GM21515 (cell line): ENCODE data around the gene ZDHHC18.
"Not testable (repeated sequence)": the region's sequence is repeated elsewhere in the genome, so short reads cannot be mapped to it uniquely, and the experiment has no call there.

ENCODE experiments used
- ATAC-seq: cut with Tn5 transposase; IDR thresholded peaks from one replicate; pipeline ENCODE4 v1.9.1; 2021; ENCODE audit not compliant: unreplicated experiment

ZDHHC18 gene

GRCh38 chr1:26831546-26832248 lies 5.2 kb downstream of the ZDHHC18 start:
- ATAC-seq: no peak

- no peak for ATAC-seq
Measured at GRCh38 chr1:26832249-26832960, 5.9 kb downstream of the ZDHHC18 start.

DNA sequence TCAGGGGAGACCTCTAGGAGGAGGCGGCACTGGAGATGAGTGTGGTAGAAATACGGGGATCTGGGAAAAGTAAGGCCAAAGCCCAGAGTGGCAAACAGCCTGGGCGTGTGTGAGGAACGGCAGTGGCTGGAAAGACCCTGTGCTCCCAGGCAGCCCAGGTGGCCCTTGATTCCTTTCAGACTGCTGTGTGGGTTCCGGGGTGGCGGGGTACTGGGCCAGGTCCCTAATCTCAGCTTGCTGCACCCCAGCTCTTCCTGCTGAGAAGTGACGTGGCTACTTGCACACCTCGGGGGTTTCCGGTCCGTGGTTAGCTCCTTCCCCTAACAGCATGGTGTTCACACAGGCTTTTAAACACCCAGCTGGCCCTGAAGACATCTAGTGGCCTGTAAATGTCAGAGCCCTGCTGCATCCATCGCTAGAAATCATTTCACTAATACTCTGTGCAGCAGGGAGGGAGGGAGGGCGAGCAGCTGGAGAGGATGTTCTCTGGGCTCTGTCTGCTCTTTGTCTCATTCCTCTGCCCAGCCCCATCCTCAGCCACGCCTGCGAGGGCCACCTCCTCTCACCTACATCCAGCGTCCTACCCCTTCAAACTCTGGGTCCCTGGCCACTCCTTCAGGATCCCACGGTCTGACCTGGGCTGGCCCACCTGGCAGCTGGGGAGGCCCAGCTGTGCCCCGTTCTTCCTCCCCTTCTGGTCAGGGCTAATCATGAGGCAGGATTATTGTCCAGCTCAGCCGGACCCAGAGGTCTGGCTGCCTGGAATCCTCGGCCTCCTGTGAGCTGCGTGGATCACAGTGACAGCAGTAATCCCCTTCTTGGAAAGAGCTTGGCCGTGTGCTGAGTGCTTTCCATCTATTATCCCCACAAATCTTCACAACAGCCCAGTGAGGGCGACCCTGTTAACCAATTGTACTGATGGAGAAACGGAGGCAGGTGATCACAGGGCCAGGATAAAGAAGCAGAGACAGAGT lies 7.2 kb downstream of the ZDHHC18 start:
- ATAC-seq: peak; percentile 82

- not testable (repeated sequence) for ATAC-seq
Measured at GRCh38 chr1:26837665-26838064, 11.2 kb downstream of the ZDHHC18 start.

- peak; percentile 83 for ATAC-seq
Measured at GRCh38 chr1:26838474-26839338, 12.2 kb downstream of the ZDHHC18 start.

DNA sequence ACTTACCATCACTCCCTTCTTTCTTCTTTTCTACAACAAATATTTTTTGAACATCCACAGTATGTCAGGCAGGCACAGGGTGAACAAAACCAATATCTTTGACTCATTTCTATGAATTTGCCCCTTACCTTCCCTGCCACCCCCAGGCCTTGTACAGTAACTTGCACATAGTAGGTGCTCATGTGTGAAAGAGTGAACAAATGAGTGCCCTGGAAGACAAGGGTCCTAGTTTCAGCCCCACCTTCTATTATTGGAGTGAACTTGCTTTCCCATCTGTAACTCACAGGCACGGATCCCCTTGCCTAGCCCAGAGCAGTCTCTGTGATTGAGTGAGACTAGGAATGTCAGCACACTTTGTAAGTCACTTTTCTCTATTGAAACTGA lies 12.8 kb downstream of the ZDHHC18 start:
- peak; percentile 11 for ATAC-seq

GRCh38 chr1:26839779-26840178 lies 13.3 kb downstream of the ZDHHC18 start:
- ATAC-seq: no peak

DNA sequence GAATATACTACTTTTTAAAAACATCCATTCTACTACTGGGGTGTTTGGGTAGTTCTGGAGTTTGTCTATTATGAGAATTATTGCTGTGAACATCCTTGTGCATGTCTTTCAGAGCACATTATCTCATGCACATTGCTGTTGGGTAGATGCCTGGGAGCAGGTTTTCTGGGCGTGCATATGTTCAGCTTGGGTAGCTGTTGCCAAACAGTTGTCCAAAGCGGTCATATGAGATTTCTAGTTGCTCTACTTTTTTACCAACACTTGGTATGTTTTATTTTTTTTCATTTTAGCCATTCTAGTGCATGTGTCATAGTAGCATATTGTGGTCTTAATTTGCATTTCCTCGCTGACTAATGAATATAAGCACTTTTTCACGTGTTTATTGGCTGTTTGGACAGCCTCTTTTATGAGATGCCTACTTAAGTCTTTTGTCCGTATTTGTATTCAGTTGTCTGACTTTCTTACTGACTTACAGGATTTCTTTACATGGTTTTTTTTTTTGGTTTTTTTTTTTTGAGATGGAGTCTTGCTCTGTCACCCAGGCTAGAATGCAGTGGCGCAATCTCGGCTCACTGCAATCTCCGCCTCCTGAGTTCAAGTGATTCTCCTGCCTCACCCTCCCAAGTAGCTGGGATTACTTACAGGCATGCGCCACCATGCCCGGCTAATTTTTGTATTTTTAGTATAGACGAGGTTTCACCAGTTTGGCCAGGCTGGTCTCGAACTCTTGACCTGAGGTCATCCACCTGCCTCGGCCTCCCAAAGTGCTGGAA lies 18.1 kb downstream of the ZDHHC18 start:
- ATAC-seq: no peak

DNA sequence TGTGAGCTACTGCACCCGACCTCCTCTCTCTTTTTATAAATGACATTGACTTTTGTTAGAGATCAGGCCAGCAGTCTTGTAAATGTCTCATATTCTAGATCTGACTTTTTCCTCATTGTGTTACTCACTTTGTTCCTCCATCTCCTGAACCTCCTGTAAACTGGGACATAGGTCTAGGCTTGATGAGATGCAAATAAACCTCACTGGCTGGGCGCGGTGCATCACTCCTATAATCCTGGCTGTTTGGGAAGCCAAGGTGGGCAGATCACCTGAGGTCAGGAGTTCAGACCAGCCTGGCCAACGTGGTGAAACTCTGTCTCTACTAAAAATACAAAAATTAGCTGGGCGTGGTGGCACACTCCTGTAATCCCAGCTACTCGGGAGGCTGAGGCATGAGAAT lies 21.3 kb downstream of the ZDHHC18 start:
- not testable (repeated sequence) for ATAC-seq

GRCh38 chr1:26848499-26848898 lies 22.0 kb downstream of the ZDHHC18 start:
- ATAC-seq: no peak

GRCh38 chr1:26848941-26849774 lies 22.7 kb downstream of the ZDHHC18 start:
- no peak for ATAC-seq

DNA sequence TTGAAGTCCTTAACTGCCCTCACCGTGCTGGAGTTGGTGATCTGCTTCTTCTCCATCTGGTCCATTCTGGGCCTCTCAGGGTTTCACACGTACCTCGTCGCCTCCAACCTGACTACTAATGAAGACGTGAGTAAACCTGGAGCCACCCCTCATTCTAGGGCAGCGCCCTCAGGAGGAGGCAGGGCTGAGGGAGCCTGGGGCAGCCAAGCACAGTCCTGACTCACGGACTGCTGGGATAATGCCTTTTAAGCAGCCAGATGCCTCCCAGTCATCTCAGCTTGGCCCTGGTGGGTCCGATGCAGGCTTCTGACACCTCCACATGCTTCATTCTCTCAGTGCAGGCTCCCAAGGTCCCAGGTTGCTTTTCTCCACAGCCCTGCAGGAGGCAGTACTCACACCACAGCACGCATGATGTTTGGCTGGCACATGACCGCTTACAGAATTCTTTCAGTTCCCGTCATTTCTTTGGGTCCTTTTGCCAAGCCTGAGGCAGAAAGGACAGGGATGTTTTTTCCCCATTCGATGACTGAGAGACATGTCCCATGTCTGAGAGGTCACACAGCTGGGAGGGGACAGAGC lies 24.7 kb downstream of the ZDHHC18 start:
- ATAC-seq: no peak

DNA sequence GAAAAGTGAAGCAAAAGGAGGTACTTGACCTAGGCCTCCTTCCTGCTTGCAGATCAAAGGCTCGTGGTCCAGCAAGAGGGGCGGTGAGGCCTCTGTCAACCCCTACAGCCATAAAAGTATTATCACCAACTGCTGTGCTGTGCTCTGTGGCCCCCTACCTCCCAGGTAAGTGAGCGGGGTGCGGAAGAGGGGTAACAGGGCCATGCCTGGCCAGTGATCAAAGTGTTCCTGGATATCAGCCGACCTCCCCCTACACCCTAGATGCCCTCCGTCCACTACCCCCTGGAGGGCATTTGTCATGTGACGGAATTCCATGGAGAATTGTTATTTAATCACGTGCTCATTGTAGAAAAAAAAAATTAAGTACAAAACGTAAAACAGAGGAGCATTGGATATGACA lies 26.2 kb downstream of the ZDHHC18 start:
- ATAC-seq: no peak

DNA sequence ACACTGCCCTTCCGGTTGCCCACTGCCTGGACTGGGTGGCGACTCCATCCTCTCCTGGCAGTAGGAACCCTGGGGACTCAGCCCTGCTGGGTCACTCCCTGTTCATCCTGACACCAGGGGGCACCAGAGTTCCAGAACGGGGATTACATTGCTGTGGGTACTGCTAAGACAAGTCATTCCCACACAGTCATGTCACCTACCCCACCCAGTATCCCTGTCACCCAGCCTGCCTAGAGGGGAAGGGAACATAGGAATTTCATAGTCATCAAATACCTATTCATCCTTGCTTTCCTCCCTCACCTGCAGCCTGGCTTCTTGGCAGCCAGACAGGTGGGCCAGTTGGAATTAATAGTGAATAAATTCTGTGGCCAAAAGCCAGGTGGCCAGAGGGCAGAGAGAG lies 26.7 kb downstream of the ZDHHC18 start:
- no peak for ATAC-seq

- ATAC-seq: no peak
Measured at GRCh38 chr1:26853600-26853999, 27.1 kb downstream of the ZDHHC18 start.

DNA sequence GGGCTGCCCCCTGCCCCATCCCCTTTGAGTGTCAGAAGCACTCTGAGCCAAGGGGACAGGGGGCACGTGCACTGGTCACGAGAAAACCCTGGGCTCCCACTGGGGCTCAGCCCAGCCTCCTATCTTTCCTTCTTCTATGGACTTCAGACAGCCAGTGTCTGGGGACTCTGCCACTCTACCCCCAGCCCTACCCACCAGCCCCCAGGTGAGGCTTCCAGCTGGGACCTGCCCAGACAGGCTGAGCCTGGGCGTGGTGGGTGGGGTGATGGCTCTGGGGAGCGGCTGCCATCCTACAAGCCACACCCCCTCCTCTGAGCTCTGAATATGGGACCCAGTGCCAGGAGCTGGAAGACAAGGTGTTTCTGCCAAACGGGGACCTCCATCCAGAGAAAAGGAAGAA lies 28.4 kb downstream of the ZDHHC18 start:
- ATAC-seq: no peak

DNA sequence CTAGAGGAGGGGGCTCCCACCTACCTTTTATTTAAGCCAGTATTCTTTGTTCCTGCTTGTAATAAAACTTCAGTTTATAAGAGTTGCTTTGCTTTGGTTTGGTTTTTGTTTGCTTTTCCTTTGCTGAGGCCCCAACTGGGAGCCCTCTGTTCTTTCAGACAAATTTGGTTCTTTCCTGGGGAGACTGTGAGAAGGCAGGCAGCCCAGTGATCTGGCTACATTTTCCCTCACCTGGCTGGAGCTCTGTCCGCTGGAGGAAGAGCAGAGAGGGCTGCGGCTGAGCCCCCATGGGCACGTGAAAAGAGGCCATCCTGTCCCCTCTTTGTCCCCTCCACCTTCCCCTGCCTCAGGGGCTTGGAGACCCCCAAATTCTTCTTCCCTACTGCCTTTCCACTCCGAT lies 29.1 kb downstream of the ZDHHC18 start:
- ATAC-seq: no peak

DNA sequence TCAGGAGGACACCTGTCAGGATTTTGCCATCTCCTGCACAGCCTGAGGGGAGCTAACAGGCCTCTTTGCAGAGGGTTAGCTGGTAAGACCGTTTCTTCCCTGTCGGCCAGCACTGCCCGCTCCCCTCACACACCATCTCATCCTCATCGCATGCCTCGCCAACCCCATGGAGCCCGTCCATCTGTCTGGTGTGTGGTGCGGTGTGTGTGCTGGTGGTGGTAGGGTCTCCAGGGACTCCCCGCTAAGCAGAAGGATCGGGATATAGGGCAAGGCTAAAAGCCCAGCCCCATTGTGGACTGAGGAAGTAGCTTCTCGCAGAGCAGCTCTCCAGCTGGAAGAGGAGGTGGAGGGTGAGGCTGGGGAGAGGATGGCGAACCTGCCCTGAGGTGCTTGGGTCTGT lies 29.7 kb downstream of the ZDHHC18 start:
- no peak for ATAC-seq
